ENCODE measurements around the gene SLC36A3.

Gene SLC36A3

DNA sequence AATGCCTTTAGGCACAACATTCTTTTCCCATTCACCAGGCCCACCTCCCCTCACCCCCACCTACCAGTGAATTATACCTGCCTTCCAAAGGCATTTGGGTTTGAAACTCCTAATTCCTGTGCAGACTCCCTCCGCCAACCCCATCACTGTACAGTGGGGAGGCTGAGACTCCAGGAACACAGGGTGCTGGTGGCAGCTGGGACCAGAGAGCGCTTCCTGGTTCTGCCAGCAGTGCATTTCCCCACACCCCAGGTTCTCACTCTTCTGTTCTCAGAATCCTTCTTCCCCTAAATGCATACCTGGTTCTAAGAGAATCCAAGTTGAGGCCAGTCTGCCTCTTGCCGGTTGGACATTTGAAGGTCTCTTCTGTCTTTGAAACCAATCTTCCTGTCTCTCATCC, 22.7 kb upstream of the SLC36A3 start:
- Histone ChIP-seq H3K4me2 (ENCODE audit: low read length) (no peak overlapping the region), H3K9me3 (ENCODE audit: low read length) (no peaks in the 10 kb centered on the region), H3K9me2 (ENCODE audit: low read depth, low read length) (no peaks in the 10 kb centered on the region), H2AFZ (ENCODE audit: low read length) (no peak overlapping the region), H3K36me3 (ENCODE audit: insufficient read depth, low read length) (no peaks in the 10 kb centered on the region), H3K4me1 (ENCODE audit: insufficient read depth, low read length, severe bottlenecking) (no peaks in the 10 kb centered on the region), H3K9ac (ENCODE audit: low read length) (no peak overlapping the region), H3K27ac (ENCODE audit: low read depth, low read length, poor library complexity, severe bottlenecking) (no peak overlapping the region), H3K79me2 (ENCODE audit: insufficient read depth, low read length) (no peaks in the 10 kb centered on the region), H3K27me3 (ENCODE audit: insufficient read depth, low read length) (peaks cover 4% of the 10 kb centered on the region; the same call in 1 of the 2 replicates), H3F3A (ENCODE audit: insufficient read depth, low read length) (no peaks in the 10 kb centered on the region), H3K4me3 (ENCODE audit: low read depth, low read length, poor library complexity, severe bottlenecking) (no peak overlapping the region), H4K20me1 (ENCODE audit: insufficient read depth, low read length) (no peaks in the 10 kb centered on the region)
- TF ChIP-seq EZH2 (IDR thresholded peaks at IDR 0.05; ENCODE audit: borderline replicate concordance, low read length) = no peak
- TF ChIP-seq, protein P1, sequence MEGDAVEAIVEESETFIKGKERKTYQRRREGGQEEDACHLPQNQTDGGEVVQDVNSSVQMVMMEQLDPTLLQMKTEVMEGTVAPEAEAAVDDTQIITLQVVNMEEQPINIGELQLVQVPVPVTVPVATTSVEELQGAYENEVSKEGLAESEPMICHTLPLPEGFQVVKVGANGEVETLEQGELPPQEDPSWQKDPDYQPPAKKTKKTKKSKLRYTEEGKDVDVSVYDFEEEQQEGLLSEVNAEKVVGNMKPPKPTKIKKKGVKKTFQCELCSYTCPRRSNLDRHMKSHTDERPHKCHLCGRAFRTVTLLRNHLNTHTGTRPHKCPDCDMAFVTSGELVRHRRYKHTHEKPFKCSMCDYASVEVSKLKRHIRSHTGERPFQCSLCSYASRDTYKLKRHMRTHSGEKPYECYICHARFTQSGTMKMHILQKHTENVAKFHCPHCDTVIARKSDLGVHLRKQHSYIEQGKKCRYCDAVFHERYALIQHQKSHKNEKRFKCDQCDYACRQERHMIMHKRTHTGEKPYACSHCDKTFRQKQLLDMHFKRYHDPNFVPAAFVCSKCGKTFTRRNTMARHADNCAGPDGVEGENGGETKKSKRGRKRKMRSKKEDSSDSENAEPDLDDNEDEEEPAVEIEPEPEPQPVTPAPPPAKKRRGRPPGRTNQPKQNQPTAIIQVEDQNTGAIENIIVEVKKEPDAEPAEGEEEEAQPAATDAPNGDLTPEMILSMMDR (IDR thresholded peaks at IDR 0.05; ENCODE audit: low read length) = no peak

DNA sequence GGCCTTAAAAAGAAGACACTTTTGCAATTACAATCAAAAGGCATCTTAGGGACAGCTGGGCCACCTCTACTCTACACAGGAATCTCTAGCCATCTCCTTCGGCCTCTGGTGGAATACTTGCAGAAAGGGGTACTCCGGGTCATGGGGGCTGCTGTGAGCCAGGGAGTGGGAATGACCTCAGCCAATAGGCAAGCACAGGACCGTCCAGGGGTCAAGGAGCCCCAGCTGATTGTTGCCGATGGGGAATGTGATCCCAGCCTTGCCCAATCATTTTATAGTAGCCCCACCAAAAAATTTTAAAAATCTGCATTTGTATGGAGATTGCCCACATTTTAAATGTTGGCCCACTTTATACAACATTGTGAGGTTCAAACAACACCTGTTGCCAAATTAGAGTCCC, 16.9 kb upstream of the SLC36A3 start:
- H3K27me3 ChIP-seq (ENCODE audit: insufficient read depth, low read length) = peaks cover 4% of the 10 kb centered on the region; the same call in 1 of the 2 replicates
- H2AFZ ChIP-seq (ENCODE audit: low read length) = no peak overlapping the region
- H3F3A ChIP-seq (ENCODE audit: insufficient read depth, low read length) = no peaks in the 10 kb centered on the region
- no peaks in the 10 kb centered on the region for H3K9me2 ChIP-seq (ENCODE audit: low read depth, low read length)
- no peak overlapping the region for H3K4me3 ChIP-seq (ENCODE audit: low read depth, low read length, poor library complexity, severe bottlenecking)
- H3K9ac ChIP-seq (ENCODE audit: low read length) = no peak overlapping the region
- H3K4me1 ChIP-seq (ENCODE audit: insufficient read depth, low read length, severe bottlenecking) = no peaks in the 10 kb centered on the region
- H3K79me2 ChIP-seq (ENCODE audit: insufficient read depth, low read length) = no peaks in the 10 kb centered on the region
- H3K9me3 ChIP-seq (ENCODE audit: low read length) = no peaks in the 10 kb centered on the region
- H4K20me1 ChIP-seq (ENCODE audit: insufficient read depth, low read length) = no peaks in the 10 kb centered on the region
- TF ChIP-seq, protein P1 (IDR thresholded peaks at IDR 0.05; ENCODE audit: low read length) = no peak
- TF ChIP-seq EZH2 (IDR thresholded peaks at IDR 0.05; ENCODE audit: borderline replicate concordance, low read length) = no peak
- H3K27ac ChIP-seq (ENCODE audit: low read depth, low read length, poor library complexity, severe bottlenecking) = no peak overlapping the region
- no peak overlapping the region for H3K4me2 ChIP-seq (ENCODE audit: low read length)
- H3K36me3 ChIP-seq (ENCODE audit: insufficient read depth, low read length) = no peaks in the 10 kb centered on the region

DNA sequence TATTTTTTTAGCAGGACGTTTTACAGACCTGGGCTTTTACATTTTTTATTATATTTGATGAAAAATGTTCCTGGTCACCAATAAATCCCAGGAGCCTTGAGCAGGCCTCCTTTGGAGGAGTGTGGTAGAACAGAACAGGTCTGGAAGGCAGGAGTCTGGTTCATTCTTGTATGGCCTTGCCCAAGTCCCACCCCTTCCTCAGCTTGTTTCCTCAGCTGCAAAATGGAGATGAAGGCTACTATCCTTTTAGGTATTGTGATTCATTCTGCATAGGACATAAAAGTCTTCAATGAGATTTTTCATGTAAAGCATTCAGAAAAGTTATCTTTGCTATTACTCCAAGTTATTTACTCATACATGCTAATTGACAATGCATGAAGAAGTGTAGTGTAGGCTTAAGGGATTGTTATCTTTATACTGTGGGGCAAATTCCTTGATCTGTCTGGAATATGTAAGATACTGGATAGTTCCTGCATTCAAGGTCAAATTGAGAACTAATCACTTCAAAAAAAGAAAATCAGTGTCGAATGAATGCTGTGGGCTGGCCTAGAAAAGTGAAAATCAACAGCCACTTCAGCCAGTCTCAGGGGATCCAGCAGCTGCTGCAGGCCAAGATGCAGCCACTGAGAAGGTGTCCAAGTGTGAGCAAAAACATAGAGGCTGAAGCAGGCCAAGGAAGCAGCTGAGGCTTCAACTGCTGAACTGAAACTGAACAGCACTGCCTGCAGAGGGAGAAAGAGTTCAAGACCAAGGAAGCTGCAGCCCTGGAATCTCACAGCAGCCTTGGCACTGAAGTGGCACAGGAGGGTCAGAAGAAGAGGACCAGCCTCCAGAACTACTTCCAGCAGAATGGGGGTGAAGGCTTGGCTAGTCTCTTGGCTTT, 15.5 kb upstream of the SLC36A3 start:
- Histone ChIP-seq H3K4me2 (ENCODE audit: low read length) (no peak overlapping the region), H3K79me2 (ENCODE audit: insufficient read depth, low read length) (no peaks in the 10 kb centered on the region), H3K4me1 (ENCODE audit: insufficient read depth, low read length, severe bottlenecking) (no peaks in the 10 kb centered on the region), H3K27ac (ENCODE audit: low read depth, low read length, poor library complexity, severe bottlenecking) (no peak overlapping the region), H2AFZ (ENCODE audit: low read length) (no peak overlapping the region), H4K20me1 (ENCODE audit: insufficient read depth, low read length) (no peaks in the 10 kb centered on the region), H3K36me3 (ENCODE audit: insufficient read depth, low read length) (no peaks in the 10 kb centered on the region), H3F3A (ENCODE audit: insufficient read depth, low read length) (no peaks in the 10 kb centered on the region), H3K9me3 (ENCODE audit: low read length) (no peaks in the 10 kb centered on the region), H3K9me2 (ENCODE audit: low read depth, low read length) (no peaks in the 10 kb centered on the region), H3K27me3 (ENCODE audit: insufficient read depth, low read length) (peaks cover 4% of the 10 kb centered on the region; the same call in 1 of the 2 replicates), H3K4me3 (ENCODE audit: low read depth, low read length, poor library complexity, severe bottlenecking) (no peak overlapping the region), H3K9ac (ENCODE audit: low read length) (no peak overlapping the region)
- TF ChIP-seq, protein P1 (IDR thresholded peaks at IDR 0.05; ENCODE audit: low read length) = no peak; the same call in 1 of the 2 replicates
- TF ChIP-seq EZH2 (IDR thresholded peaks at IDR 0.05; ENCODE audit: borderline replicate concordance, low read length) = no peak
